Mammary epithelial cell (primary cell): ENCODE measurements around the gene TJAP1.

Source experiments
- EZH2 ChIP-seq: IDR thresholded peaks from 2 replicates; pipeline ENCODE4 v1.6.1; 2012; ENCODE audit warnings: low read length, inconsistent platforms, borderline replicate concordance
- TF ChIP-seq, protein P1 (sequence below), 2 donors: IDR thresholded peaks in 1 of 2; conservative IDR thresholded peaks in 1 of 2; 2 replicates each; pipeline ENCODE4 v1.5.1; 2011 to 2012; ENCODE audit warnings: inconsistent platforms in 2 of 2, low read length in 2 of 2, mild to moderate bottlenecking in 2 of 2, control low read depth in 1 of 2, low read depth in 1 of 2; ENCODE audit not compliant: insufficient read depth in 1 of 2; ENCODE audit errors: extremely low read depth in 1 of 2

DNA sequence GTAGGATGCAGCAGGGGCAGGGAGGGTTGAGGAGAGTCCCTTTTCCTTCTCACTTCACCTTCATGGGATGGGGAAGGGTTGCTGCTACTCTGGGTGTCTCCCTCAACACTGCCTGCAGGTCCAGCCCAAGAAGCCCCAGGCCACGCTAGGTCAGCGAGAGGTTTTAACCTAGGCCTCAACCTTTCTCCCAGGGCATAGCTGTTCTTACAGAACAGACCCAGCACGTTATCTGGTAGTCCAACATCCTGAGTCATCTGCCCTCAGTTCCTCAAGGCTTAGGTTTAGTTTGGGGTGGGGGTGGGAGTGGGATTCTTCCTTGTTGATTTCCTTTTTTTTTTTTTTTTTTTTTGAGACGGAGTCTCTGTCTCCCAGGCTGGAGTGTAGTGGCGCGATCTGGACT lies 17.0 kb downstream of the TJAP1 start:
- no peak for TF ChIP-seq EZH2
- TF ChIP-seq, protein P1, sequence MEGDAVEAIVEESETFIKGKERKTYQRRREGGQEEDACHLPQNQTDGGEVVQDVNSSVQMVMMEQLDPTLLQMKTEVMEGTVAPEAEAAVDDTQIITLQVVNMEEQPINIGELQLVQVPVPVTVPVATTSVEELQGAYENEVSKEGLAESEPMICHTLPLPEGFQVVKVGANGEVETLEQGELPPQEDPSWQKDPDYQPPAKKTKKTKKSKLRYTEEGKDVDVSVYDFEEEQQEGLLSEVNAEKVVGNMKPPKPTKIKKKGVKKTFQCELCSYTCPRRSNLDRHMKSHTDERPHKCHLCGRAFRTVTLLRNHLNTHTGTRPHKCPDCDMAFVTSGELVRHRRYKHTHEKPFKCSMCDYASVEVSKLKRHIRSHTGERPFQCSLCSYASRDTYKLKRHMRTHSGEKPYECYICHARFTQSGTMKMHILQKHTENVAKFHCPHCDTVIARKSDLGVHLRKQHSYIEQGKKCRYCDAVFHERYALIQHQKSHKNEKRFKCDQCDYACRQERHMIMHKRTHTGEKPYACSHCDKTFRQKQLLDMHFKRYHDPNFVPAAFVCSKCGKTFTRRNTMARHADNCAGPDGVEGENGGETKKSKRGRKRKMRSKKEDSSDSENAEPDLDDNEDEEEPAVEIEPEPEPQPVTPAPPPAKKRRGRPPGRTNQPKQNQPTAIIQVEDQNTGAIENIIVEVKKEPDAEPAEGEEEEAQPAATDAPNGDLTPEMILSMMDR (conservative IDR thresholded peaks at IDR 0.05 in 1 of 2, IDR thresholded peaks at IDR 0.05 in 1 of 2; ENCODE audit: extremely low read depth in 1 of 2, insufficient read depth in 1 of 2, low read depth in 1 of 2, low read length in 2 of 2): no peak
